Inflammatory macrophage treated with lipopolysaccharide for 1 hour (primary cell): ENCODE data around the gene VPS8.

Experiments
- DNase-seq, 2 donors: peaks; one replicate each; pipeline ENCODE4 v3.0.0-alpha.2; 2020 to 2022

VPS8 gene

DNA sequence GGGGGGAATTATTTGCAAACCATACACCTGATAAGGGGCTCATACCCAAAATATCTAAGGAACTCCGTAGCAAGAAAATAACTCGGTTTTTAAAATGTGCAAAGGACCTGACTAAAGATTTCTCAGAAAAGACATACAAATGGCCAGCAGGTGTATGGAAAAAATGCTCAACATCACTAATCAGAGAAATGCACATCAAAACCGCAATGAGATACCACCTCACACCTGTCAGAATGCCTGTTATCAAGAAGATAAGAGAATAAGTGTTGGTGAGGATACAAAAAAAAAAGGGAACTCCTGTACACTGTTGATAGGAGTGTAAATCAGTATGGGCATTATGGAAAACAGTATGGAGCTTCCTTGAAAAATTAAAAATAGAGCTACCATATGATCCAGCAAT is 251.5 kb downstream of the VPS8 start:
- no peak for DNase-seq

- no peak for DNase-seq
These were observed 253.1 kb downstream of the VPS8 start for GRCh38 chr3:185065059-185065458.

DNA sequence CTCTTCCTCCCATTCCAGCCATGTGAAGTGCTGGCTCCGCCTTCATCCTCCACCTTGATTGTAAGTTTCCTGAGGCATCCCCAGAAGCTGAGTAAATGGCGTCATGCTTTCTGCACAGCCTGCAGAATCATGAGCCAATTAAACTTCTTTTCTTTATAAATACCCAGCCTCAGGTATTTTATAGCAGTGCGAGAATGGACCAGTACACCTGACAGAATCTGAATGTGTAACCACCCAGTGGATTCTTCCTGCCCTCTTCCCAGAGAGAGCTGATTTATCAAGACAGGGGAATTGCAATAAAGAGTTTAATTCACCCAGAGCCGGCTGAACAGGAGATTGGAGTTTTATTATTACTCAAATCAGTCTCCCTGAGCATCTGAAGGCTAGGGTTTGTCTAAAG is 254.3 kb downstream of the VPS8 start:
- no peak for DNase-seq

- DNase-seq, result no peak
These were observed 255.2 kb downstream of the VPS8 start for GRCh38 chr3:185067173-185067572.

GRCh38 chr3:185069037-185070030 is 257.4 kb downstream of the VPS8 start:
- no peak for DNase-seq

GRCh38 chr3:185070491-185071286 is 258.7 kb downstream of the VPS8 start:
- DNase-seq, result peak in 1 of 2 donors; percentile 6

GRCh38 chr3:185071287-185071800 is 259.4 kb downstream of the VPS8 start:
- no peak for DNase-seq

DNA sequence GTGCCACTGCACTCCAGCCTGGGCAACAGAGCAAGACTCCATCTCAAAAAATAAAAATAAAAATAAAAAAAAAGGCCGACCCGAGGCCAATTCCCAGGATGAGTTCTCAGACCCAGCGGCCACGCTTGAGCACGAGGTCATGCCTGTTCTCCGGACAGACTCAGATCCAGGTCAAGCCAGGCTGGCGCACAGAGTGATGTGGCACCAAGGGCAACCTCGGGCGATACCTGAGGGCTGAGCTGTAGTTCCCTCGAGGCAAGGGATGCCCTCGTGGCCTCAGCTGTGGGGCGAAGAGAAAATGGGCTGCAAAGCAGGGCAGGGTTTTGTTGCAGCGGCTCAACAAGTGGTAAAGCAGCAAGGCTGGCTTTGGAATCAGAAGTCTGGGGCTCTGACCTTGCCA is 263.6 kb downstream of the VPS8 start:
- DNase-seq, result no peak

DNA sequence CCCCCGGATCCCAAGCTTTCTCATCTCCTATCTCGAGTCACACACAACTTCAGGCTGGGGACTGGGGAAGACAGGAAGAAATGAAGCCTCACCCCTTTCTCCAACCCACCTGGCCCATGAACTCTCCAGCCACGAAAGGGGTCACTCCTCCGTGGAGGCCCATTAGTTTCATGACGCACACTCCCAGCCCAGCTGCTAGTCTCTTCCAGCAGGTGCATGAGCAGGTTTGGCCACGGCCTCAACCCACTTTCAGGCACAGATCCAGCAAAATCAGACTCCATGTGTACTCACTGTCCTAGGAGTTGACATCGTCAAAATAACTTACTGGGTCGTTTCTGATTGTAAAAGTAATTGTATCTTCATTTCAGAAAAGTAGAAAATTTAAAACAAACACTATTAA is 264.3 kb downstream of the VPS8 start:
- no peak for DNase-seq

DNA sequence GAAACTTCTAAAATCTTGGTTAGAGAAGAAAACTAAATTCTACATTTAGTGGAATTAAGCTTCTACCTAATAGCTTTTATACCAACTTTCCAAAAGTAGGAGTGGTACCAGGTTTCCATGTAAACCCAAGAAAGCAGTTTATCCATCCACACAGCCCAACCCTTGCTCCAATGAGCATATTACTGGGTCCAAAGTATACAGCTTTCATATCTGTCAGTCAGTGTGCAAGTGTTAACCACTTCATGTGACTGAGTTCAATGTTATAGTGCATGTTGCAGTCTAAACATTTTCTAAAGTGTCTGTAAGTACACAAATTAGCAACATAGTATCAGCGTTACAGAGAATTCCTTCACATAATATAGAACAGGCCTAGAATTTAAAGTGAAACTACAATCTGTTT is 267.7 kb downstream of the VPS8 start:
- no peak for DNase-seq

GRCh38 chr3:185081521-185081920 is 269.6 kb downstream of the VPS8 start:
- no peak for DNase-seq

- no peak for DNase-seq
These were observed 270.2 kb downstream of the VPS8 start for GRCh38 chr3:185082149-185082548.

DNA sequence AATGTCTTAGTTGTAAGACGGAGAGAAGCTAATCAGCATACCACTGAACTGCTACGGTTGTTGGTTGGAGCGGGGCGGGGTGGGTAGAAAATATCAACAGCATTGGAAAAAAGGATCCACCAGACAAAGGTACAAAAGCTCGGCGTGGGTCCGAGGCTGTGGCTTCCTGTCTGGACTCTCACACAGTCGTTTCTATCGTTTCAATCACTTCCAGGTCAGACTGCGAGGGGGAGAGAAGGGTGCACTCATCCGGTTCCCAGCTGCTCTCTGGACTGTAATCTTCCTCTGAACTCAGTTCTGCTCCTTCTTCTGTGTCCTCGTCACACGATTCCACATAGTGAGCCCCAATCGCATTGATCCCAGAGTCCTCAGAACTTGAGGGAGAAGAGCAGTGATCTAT is 270.9 kb downstream of the VPS8 start:
- DNase-seq, result no peak

- no peak for DNase-seq
These were observed 272.4 kb downstream of the VPS8 start for GRCh38 chr3:185084402-185084801.

GRCh38 chr3:185084901-185085300 is 272.9 kb downstream of the VPS8 start:
- no peak for DNase-seq

- no peak for DNase-seq
These were observed 275.5 kb downstream of the VPS8 start for GRCh38 chr3:185087419-185087818.

DNA sequence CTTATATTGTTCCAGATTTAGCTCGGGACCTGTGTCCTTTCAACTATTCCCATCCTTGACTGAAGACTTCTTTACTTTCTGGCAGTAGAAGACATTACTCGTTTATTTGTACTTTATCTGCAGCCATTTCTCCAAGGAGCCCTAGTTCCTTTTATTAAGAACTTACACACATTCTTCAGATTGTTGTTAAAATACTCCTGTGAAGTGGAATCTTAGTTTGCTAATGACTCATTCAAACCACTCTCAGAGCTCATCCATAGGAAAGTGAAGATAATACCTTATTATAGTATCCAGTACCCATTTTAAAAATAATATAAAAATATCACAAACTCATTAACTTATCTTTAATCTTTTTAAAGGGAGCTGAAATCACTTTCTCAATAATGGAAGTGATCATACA is 277.4 kb downstream of the VPS8 start:
- DNase-seq, result no peak

- no peak for DNase-seq
These were observed 277.8 kb downstream of the VPS8 start for GRCh38 chr3:185089751-185090150.

DNA sequence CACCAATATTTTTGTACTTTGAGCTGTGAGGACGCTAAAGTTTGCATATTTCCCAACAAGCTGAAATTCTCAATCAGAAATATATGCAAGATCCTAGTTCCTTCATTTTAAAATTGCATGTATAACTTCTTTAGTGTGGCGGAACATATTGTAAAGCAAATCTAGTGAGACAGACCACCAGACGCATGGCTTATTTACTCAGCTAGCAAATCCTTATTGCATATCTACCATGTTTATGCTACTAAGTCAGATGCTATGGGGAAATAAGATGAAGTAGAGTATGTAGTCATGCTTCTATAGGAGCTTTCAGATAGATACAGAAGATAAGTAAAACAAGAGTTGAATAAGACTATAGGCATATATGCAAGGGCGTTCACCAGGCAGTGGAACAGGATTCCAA is 278.8 kb downstream of the VPS8 start:
- DNase-seq, result no peak

- no peak for DNase-seq
These were observed 281.1 kb downstream of the VPS8 start for GRCh38 chr3:185093116-185093515.

- no peak for DNase-seq
These were observed 282.7 kb downstream of the VPS8 start for GRCh38 chr3:185094697-185095096.
